Neural cell (in vitro differentiated cells): ENCODE data around the gene CYTH3. TPM values are rescaled to one million over a fixed set of nuclear protein-coding genes. Genes with fewer than 3 reads are reported as not detected.

Experiments used
- H2AFZ ChIP-seq: fragments of 200-600, 300-800 bp; sonication (generic), shearing (Covaris generic); 2 replicates; pipeline ENCODE4 v1.6.0; 2014; ENCODE audit warnings: low read depth, mild to moderate bottlenecking, antibody characterized with exemption, low read length, moderate library complexity
- H3F3A ChIP-seq: fragments of 200-600 bp; shearing (Covaris generic); 2 replicates; pipeline ENCODE4 v1.6.1; 2016; ENCODE audit warnings: mild to moderate bottlenecking, moderate library complexity, mixed read lengths, antibody characterized with exemption, low read length; ENCODE audit not compliant: insufficient read depth, poor library complexity, severe bottlenecking
- H3K27ac ChIP-seq: fragments of 200-600, 300-800 bp; sonication (generic), shearing (Covaris generic); 2 replicates; pipeline ENCODE4 v1.5.1; 2014; ENCODE audit warnings: mild to moderate bottlenecking, low read length, moderate library complexity
- H3K27me3 ChIP-seq: fragments of 300-800, 200-600 bp; sonication (generic), shearing (Covaris generic); 2 replicates; pipeline ENCODE4 v1.6.0; 2014; ENCODE audit warnings: mild to moderate bottlenecking, low read depth, low read length, moderate library complexity; ENCODE audit not compliant: insufficient read depth
- H3K36me3 ChIP-seq: fragments of 300-800, 200-600 bp; sonication (generic), shearing (Covaris generic); 2 replicates; pipeline ENCODE4 v1.5.1; 2014; ENCODE audit warnings: mild to moderate bottlenecking, antibody characterized with exemption, low read length, moderate library complexity; ENCODE audit not compliant: insufficient read depth
- H3K4me2 ChIP-seq: fragments of 300-800, 200-600 bp; sonication (generic), shearing (Covaris generic); 2 replicates; pipeline ENCODE4 v1.6.0; 2014; ENCODE audit warnings: mild to moderate bottlenecking, low read length
- H3K4me3 ChIP-seq: fragments of 300-800, 200-600 bp; sonication (generic), shearing (Covaris generic); 2 replicates; pipeline ENCODE4 v1.5.1; 2014; ENCODE audit warnings: mild to moderate bottlenecking, low read length, moderate library complexity
- H3K79me2 ChIP-seq: fragments of 200-600 bp; shearing (Covaris generic); replicated peaks from 2 replicates; pipeline ENCODE4 v1.6.0; 2014; ENCODE audit warnings: mild to moderate bottlenecking, low read length, moderate library complexity; ENCODE audit not compliant: insufficient read depth
- H3K9ac ChIP-seq: fragments of 300-800, 200-600 bp; sonication (generic), shearing (Covaris generic); 2 replicates; pipeline ENCODE4 v1.6.1; 2016; ENCODE audit warnings: mild to moderate bottlenecking, low read length, mixed read lengths
- H3K9me2 ChIP-seq: fragments of 200-600 bp; shearing (Covaris generic); 2 replicates; pipeline ENCODE4 v1.6.1; 2016; ENCODE audit warnings: mild to moderate bottlenecking, low read length, mixed read lengths; ENCODE audit not compliant: insufficient read depth
- H3K9me3 ChIP-seq: fragments of 200-600, 300-800 bp; sonication (generic), shearing (Covaris generic); 2 replicates; pipeline ENCODE4 v1.6.1; 2016; ENCODE audit warnings: mild to moderate bottlenecking, mixed run types, low read length, moderate library complexity, mixed read lengths
- H4K20me1 ChIP-seq: fragments of 200-600 bp; shearing (Covaris generic); 2 replicates; pipeline ENCODE4 v1.6.1; 2016; ENCODE audit warnings: mild to moderate bottlenecking, mixed run types; ENCODE audit not compliant: insufficient read depth
- EP300 ChIP-seq: fragments of 450-650 bp; conservative IDR thresholded peaks from 2 replicates; pipeline ENCODE4 v1.6.1; 2014; ENCODE audit warnings: antibody characterized with exemption, mild to moderate bottlenecking, moderate library complexity; ENCODE audit not compliant: poor library complexity, severe bottlenecking
- EZH2 ChIP-seq: fragments of 200-600, 300-800 bp; shearing (Covaris generic), sonication (generic); IDR thresholded peaks from 2 replicates; pipeline ENCODE4 v1.6.1; 2014; ENCODE audit warnings: antibody characterized with exemption, low read length, borderline replicate concordance, mild to moderate bottlenecking; ENCODE audit not compliant: insufficient read depth, poor library complexity, severe bottlenecking
- MXI1 ChIP-seq: fragments of 450-650 bp; conservative IDR thresholded peaks from 2 replicates; pipeline ENCODE4 v1.6.1; 2014; ENCODE audit warnings: antibody characterized with exemption, mild to moderate bottlenecking; ENCODE audit not compliant: poor library complexity, severe bottlenecking
- POLR2AphosphoS5 ChIP-seq: IDR thresholded peaks from 2 replicates; pipeline ENCODE4 v1.6.1; 2012
- RAD21 ChIP-seq: fragments of 450-650 bp; conservative IDR thresholded peaks from 2 replicates; pipeline ENCODE4 v1.6.1; 2014; ENCODE audit warnings: antibody characterized with exemption, mild to moderate bottlenecking, moderate library complexity
- SMC3 ChIP-seq: fragments of 450-650 bp; conservative IDR thresholded peaks from 2 replicates; pipeline ENCODE4 v1.6.1; 2014; ENCODE audit warnings: antibody characterized with exemption, mild to moderate bottlenecking, moderate library complexity; ENCODE audit not compliant: poor library complexity
- TAF1 ChIP-seq: IDR thresholded peaks from 2 replicates; pipeline ENCODE4 v1.6.1; 2012; ENCODE audit warnings: low read depth
- polyA plus RNA-seq: library from polyadenylated mRNA; depleted of rRNA; stranded (reverse); fragments of >200 nt; gene quantifications from 2 replicates; pipeline ENCODE4 v1.2.3, GENCODE V29; 2014
- TF ChIP-seq, protein P1 (sequence below): fragments of 450-650 bp; IDR thresholded peaks from 2 replicates; pipeline ENCODE4 v1.5.1; 2014; ENCODE audit warnings: antibody characterized with exemption, mild to moderate bottlenecking, moderate library complexity; ENCODE audit not compliant: poor library complexity, severe bottlenecking
- TF ChIP-seq, protein P2 (sequence below): IDR thresholded peaks from 2 replicates; pipeline ENCODE4 v1.6.1; 2012; ENCODE audit warnings: borderline replicate concordance

The CYTH3 gene
- polyA plus RNA-seq, 1 donor from 2014 or later = 33.9 TPM

DNA sequence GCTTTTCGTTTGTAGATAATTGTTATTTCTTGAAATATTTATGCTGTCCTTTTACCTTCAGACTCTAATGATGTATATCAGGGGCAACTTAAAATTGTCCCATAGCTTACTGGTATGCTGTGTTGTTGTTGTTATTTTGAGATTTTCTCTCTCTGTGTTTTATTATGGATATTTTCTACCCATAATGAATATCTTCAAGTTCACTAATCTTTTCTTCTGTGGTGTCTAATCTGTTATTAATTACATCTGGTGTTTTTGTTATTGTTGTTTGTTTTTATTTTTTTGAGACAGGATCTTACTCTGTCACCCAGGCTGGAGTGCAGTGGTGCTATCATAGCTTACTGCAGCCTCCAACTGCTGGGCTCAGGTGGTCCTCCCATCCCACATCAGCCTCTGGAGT, 139.2 kb downstream of the CYTH3 start:
- no peaks in the 10 kb centered on the region for H4K20me1 ChIP-seq
- no peak overlapping the region for H3K27ac ChIP-seq
- H3K36me3 ChIP-seq = peaks cover 11% of the 10 kb centered on the region
- H2AFZ ChIP-seq = no peak overlapping the region
- peaks cover 3% of the 10 kb centered on the region for H3K79me2 ChIP-seq
- no peak overlapping the region for H3K9ac ChIP-seq
- no peaks in the 10 kb centered on the region for H3F3A ChIP-seq
- H3K9me3 ChIP-seq = no peaks in the 10 kb centered on the region
- H3K4me2 ChIP-seq = no peak overlapping the region
- no peak overlapping the region for H3K4me3 ChIP-seq
- H3K9me2 ChIP-seq = no peaks in the 10 kb centered on the region
- no peaks in the 10 kb centered on the region for H3K27me3 ChIP-seq
- no peak for TF ChIP-seq MXI1
- no peak for TF ChIP-seq POLR2AphosphoS5
- no peak for TF ChIP-seq EZH2
- no peak for TF ChIP-seq RAD21
- TF ChIP-seq SMC3 = no peak
- TF ChIP-seq, protein P1, sequence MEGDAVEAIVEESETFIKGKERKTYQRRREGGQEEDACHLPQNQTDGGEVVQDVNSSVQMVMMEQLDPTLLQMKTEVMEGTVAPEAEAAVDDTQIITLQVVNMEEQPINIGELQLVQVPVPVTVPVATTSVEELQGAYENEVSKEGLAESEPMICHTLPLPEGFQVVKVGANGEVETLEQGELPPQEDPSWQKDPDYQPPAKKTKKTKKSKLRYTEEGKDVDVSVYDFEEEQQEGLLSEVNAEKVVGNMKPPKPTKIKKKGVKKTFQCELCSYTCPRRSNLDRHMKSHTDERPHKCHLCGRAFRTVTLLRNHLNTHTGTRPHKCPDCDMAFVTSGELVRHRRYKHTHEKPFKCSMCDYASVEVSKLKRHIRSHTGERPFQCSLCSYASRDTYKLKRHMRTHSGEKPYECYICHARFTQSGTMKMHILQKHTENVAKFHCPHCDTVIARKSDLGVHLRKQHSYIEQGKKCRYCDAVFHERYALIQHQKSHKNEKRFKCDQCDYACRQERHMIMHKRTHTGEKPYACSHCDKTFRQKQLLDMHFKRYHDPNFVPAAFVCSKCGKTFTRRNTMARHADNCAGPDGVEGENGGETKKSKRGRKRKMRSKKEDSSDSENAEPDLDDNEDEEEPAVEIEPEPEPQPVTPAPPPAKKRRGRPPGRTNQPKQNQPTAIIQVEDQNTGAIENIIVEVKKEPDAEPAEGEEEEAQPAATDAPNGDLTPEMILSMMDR = no peak
- no peak for TF ChIP-seq EP300
- TF ChIP-seq TAF1 = no peak
- TF ChIP-seq, protein P2, sequence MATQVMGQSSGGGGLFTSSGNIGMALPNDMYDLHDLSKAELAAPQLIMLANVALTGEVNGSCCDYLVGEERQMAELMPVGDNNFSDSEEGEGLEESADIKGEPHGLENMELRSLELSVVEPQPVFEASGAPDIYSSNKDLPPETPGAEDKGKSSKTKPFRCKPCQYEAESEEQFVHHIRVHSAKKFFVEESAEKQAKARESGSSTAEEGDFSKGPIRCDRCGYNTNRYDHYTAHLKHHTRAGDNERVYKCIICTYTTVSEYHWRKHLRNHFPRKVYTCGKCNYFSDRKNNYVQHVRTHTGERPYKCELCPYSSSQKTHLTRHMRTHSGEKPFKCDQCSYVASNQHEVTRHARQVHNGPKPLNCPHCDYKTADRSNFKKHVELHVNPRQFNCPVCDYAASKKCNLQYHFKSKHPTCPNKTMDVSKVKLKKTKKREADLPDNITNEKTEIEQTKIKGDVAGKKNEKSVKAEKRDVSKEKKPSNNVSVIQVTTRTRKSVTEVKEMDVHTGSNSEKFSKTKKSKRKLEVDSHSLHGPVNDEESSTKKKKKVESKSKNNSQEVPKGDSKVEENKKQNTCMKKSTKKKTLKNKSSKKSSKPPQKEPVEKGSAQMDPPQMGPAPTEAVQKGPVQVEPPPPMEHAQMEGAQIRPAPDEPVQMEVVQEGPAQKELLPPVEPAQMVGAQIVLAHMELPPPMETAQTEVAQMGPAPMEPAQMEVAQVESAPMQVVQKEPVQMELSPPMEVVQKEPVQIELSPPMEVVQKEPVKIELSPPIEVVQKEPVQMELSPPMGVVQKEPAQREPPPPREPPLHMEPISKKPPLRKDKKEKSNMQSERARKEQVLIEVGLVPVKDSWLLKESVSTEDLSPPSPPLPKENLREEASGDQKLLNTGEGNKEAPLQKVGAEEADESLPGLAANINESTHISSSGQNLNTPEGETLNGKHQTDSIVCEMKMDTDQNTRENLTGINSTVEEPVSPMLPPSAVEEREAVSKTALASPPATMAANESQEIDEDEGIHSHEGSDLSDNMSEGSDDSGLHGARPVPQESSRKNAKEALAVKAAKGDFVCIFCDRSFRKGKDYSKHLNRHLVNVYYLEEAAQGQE = no peak

DNA sequence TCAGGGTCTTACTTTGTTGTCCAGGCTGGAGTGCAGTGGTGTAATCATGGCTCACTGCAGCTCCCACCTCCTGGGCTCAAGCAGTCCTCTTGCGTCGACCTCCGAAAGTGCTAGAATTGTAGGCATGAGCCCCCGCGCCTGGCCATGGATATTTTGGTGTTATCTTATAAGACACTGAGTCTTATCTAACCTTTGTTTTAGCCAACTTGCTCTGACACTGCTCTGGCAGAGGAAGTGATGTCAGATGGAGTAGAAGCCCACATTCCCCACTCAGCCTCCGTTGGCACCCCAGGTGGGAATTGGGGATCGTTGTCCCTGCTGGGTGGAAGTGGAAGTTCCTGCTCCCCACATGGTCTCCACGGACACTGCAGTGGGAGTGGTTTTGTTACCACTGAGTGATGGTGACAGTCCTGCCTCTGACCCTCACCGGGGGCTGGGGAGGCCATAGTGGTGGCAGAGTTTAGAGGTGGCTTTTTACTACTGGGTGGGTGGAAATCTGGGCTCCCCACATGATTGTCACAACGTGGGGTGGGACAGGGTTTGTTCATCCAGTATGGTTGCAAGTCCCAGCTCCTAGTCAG, 142.3 kb downstream of the CYTH3 start:
- Histone ChIP-seq H3K9me3 (no peaks in the 10 kb centered on the region), H3K79me2 (peaks cover 3% of the 10 kb centered on the region), H3K36me3 (peaks cover 19% of the 10 kb centered on the region), H3K9me2 (no peaks in the 10 kb centered on the region), H3K27me3 (no peaks in the 10 kb centered on the region), H2AFZ (no peak overlapping the region), H3K4me2 (no peak overlapping the region), H3K9ac (no peak overlapping the region), H4K20me1 (no peaks in the 10 kb centered on the region), H3K27ac (no peak overlapping the region), H3F3A (no peaks in the 10 kb centered on the region), H3K4me3 (no peak overlapping the region)
- TF ChIP-seq, protein P1 = no peak
- no peak for TF ChIP-seq POLR2AphosphoS5
